SK-N-MC (cell line): ENCODE results near the gene FSD1L.
"Not testable (repeated sequence)": the region's sequence is repeated elsewhere in the genome, so short reads cannot be mapped to it uniquely, and the experiment has no call there.

Source experiments
- DNase-seq: peaks from one replicate; pipeline ENCODE4 v3.0.0-alpha.2; 2011; ENCODE audit warnings: low read depth, low spot score
- H3K27ac ChIP-seq: fragments of 200-600 bp; sonication (generic); 2 replicates; pipeline ENCODE4 v1.5.1; 2016; ENCODE audit warnings: mixed run types
- H3K36me3 ChIP-seq: fragments of 200-600 bp; sonication (generic); 2 replicates; pipeline ENCODE4 v1.6.1; 2017; ENCODE audit warnings: antibody characterized with exemption, low read length, mixed read lengths; ENCODE audit not compliant: insufficient read depth
- H3K4me3 ChIP-seq: fragments of 200-600 bp; sonication (generic); 2 replicates; pipeline ENCODE4 v1.5.1; 2016
- H3K9ac ChIP-seq: fragments of 200-600 bp; sonication (generic); 2 replicates; pipeline ENCODE4 v1.8.0; 2017; ENCODE audit warnings: mixed run types, mixed read lengths; ENCODE audit not compliant: insufficient read length
- H3K9me3 ChIP-seq: fragments of 200-600 bp; sonication (generic); 2 replicates; pipeline ENCODE4 v1.6.1; 2017; ENCODE audit warnings: low read depth, mild to moderate bottlenecking, antibody characterized with exemption, low read length, moderate library complexity, mixed read lengths
- EZH2 ChIP-seq: fragments of 200-600 bp; sonication (generic); IDR thresholded peaks from one replicate; pipeline ENCODE4 v1.6.1; 2017; ENCODE audit warnings: antibody characterized with exemption
- FOXP2 ChIP-seq: optimal IDR thresholded peaks from 2 replicates; pipeline ENCODE3; 2011; ENCODE audit warnings: mild to moderate bottlenecking, moderate library complexity; ENCODE audit not compliant: insufficient read depth; ENCODE audit errors: extremely low read length, control extremely low read depth
- POLR2AphosphoS5 ChIP-seq: IDR thresholded peaks from 2 replicates; pipeline ENCODE4 v1.6.1; 2012; ENCODE audit warnings: mild to moderate bottlenecking, low read depth, low read length, borderline replicate concordance

Gene FSD1L

GRCh38 chr9:105535920-105536668 lies 88.3 kb downstream of the FSD1L start:
- no peak overlapping the region for H3K4me3 ChIP-seq
- DNase-seq, result no peak
- no peak overlapping the region for H3K27ac ChIP-seq
- no peaks in the 10 kb centered on the region for H3K9me3 ChIP-seq
- H3K36me3 ChIP-seq, result peaks cover 38% of the 10 kb centered on the region
- no peak for TF ChIP-seq FOXP2
- no peak overlapping the region for H3K9ac ChIP-seq

- H3K9ac ChIP-seq, result no peak overlapping the region
- H3K4me3 ChIP-seq, result no peak overlapping the region
- no peak overlapping the region for H3K27ac ChIP-seq
- H3K36me3 ChIP-seq, result peaks cover 44% of the 10 kb centered on the region
- no peak for TF ChIP-seq EZH2
- TF ChIP-seq FOXP2, result no peak
- TF ChIP-seq POLR2AphosphoS5, result no peak
- no peak for DNase-seq
- H3K9me3 ChIP-seq, result no peaks in the 10 kb centered on the region
These were observed 91.6 kb downstream of the FSD1L start for GRCh38 chr9:105539452-105539851.

GRCh38 chr9:105541838-105542237 lies 94.0 kb downstream of the FSD1L start:
- Histone ChIP-seq H3K27ac (no peak overlapping the region), H3K9me3 (no peaks in the 10 kb centered on the region), H3K36me3 (peaks cover 34% of the 10 kb centered on the region), H3K9ac (no peak overlapping the region), H3K4me3 (no peak overlapping the region)
- DNase-seq, result no peak
- no peak for TF ChIP-seq EZH2
- no peak for TF ChIP-seq FOXP2
- no peak for TF ChIP-seq POLR2AphosphoS5

- TF ChIP-seq FOXP2, result no peak
- TF ChIP-seq POLR2AphosphoS5, result no peak
- TF ChIP-seq EZH2, result no peak
- Histone ChIP-seq H3K9me3 (no peaks in the 10 kb centered on the region), H3K27ac (no peak overlapping the region), H3K9ac (no peak overlapping the region), H3K36me3 (0 out of 2 replicates have a peak, but pooled peaks cover 4% of the 10 kb centered on the region), H3K4me3 (no peak overlapping the region)
- no peak for DNase-seq
These were observed 106.2 kb downstream of the FSD1L start for GRCh38 chr9:105554042-105554441.

- no peak within 1 kb of the TSS for H3K27ac ChIP-seq
These were observed 110.2 kb downstream of the FSD1L start, which contains the start of gene FKTN for GRCh38 chr9:105557804-105558610. FKTN (plus strand) TSS chr9:105558131; CDS start chr9:105575033, 16,902 bp downstream.

GRCh38 chr9:105572455-105572854 lies 124.6 kb downstream of the FSD1L start:
- H3K9me3 ChIP-seq, result no peaks in the 10 kb centered on the region
- no peak for DNase-seq
- H3K9ac ChIP-seq, result no peak overlapping the region
- peaks cover 9% of the 10 kb centered on the region for H3K36me3 ChIP-seq
- H3K27ac ChIP-seq, result no peak overlapping the region
- H3K4me3 ChIP-seq, result no peak overlapping the region
- no peak for TF ChIP-seq POLR2AphosphoS5

More at GRCh38 chr9:105557804-105558610, 110.2 kb downstream of the FSD1L start, which contains the start of gene FKTN:
- H3K9me3 ChIP-seq, result no peaks in the 10 kb centered on the region
- TF ChIP-seq POLR2AphosphoS5 (peak; percentile 92), FOXP2 (no peak), EZH2 (no peak)
- peak within 1 kb of the TSS; percentile 71 for H3K9ac ChIP-seq
- DNase-seq, result peak; percentile 8
- peak within 1 kb of the TSS; percentile 91 for H3K4me3 ChIP-seq
- H3K36me3 ChIP-seq, result 0 out of 2 replicates have a peak, but pooled peaks cover 3% of the 10 kb centered on the region

- not testable (repeated sequence) for H3K27ac ChIP-seq, H3K9me3 ChIP-seq, H3K9ac ChIP-seq, H3K36me3 ChIP-seq, DNase-seq, H3K4me3 ChIP-seq
These were observed 132.1 kb downstream of the FSD1L start for GRCh38 chr9:105579952-105580351.

GRCh38 chr9:105581550-105581949 lies 133.7 kb downstream of the FSD1L start:
- not testable (repeated sequence) for DNase-seq, H3K27ac ChIP-seq, H3K9me3 ChIP-seq, H3K9ac ChIP-seq, H3K4me3 ChIP-seq, H3K36me3 ChIP-seq

- no peak for DNase-seq
- Histone ChIP-seq H3K27ac (no peak overlapping the region), H3K9ac (no peak overlapping the region), H3K4me3 (no peak overlapping the region), H3K36me3 (0 out of 2 replicates have a peak, but pooled peaks cover 7% of the 10 kb centered on the region), H3K9me3 (no peaks in the 10 kb centered on the region)
- TF ChIP-seq POLR2AphosphoS5 (no peak), FOXP2 (no peak), EZH2 (no peak)
These were observed 145.3 kb downstream of the FSD1L start for GRCh38 chr9:105593145-105593544.
